Activated T-helper 1 cell treated with anti-CD3 and anti-CD28 coated beads, Interleukin-2, amount 50 U/mL, for 16 hours (primary cell): Measurements from ENCODE around the gene ANKRD28.
"Not testable (repeated sequence)": the region's sequence is repeated elsewhere in the genome, so short reads cannot be mapped to it uniquely, and the experiment has no call there.

ENCODE experiments used
- DNase-seq, 2 donors: peaks; one replicate each; pipeline ENCODE4 v3.0.0-alpha.2; 2020; ENCODE audit warnings: low read depth in 1 of 2, low spot score in 1 of 2

The ANKRD28 gene

GRCh38 chr3:15638193-15638890 lies 159.4 kb downstream of the ANKRD28 start:
- no peak for DNase-seq

GRCh38 chr3:15637131-15637951 lies 160.4 kb downstream of the ANKRD28 start:
- no peak for DNase-seq

GRCh38 chr3:15636028-15636709 lies 161.6 kb downstream of the ANKRD28 start:
- DNase-seq: no peak

- no peak for DNase-seq
These were observed 162.6 kb downstream of the ANKRD28 start for GRCh38 chr3:15635121-15635661.

- DNase-seq: no peak
These were observed 163.1 kb downstream of the ANKRD28 start for GRCh38 chr3:15634671-15635070.

- DNase-seq: no peak
These were observed 163.8 kb downstream of the ANKRD28 start for GRCh38 chr3:15633766-15634598.

GRCh38 chr3:15633159-15633558 lies 164.6 kb downstream of the ANKRD28 start:
- no peak for DNase-seq

- DNase-seq: no peak
These were observed 165.6 kb downstream of the ANKRD28 start for GRCh38 chr3:15632212-15632580.

- DNase-seq: no peak
These were observed 166.2 kb downstream of the ANKRD28 start for GRCh38 chr3:15631426-15632211.

GRCh38 chr3:15630646-15631350 lies 167.0 kb downstream of the ANKRD28 start:
- no peak for DNase-seq

GRCh38 chr3:15629860-15630597 lies 167.8 kb downstream of the ANKRD28 start:
- DNase-seq: peak in 1 of 2 donors; percentile 23

GRCh38 chr3:15628967-15629366 lies 168.8 kb downstream of the ANKRD28 start:
- DNase-seq: no peak

GRCh38 chr3:15623535-15624440 lies 174.0 kb downstream of the ANKRD28 start:
- no peak for DNase-seq

- not testable (repeated sequence) for DNase-seq
These were observed 177.9 kb downstream of the ANKRD28 start for GRCh38 chr3:15619659-15620464.
